Testis (tissue), 2 donors: ENCODE results near the gene LRP8.

ENCODE experiments used
- CTCF ChIP-seq, 3 experiments: fragments of 450-650 bp in 2 of 3; fragments of 200-600 bp in 1 of 3; sonication (generic) in 1 of 3; IDR thresholded peaks; one replicate each; pipeline ENCODE4 v1.5.1; 2016 to 2019; ENCODE audit warnings: antibody characterized with exemption in 3 of 3, mild to moderate bottlenecking in 2 of 3, moderate library complexity in 1 of 3
- POLR2A ChIP-seq: fragments of 450-650 bp; IDR thresholded peaks from one replicate; pipeline ENCODE4 v1.6.1; 2017; ENCODE audit warnings: antibody characterized with exemption, mild to moderate bottlenecking, moderate library complexity

GRCh38 chr1:53335661-53336060 is 7.8 kb upstream of the LRP8 start:
- TF ChIP-seq CTCF (IDR thresholded peaks at IDR 0.05) (no peak), POLR2A (no peak)
